Activated effector memory CD4-positive, alpha-beta T cell treated with Interleukin-2 at 50 U/mL for 16 hours (primary cell): ENCODE measurements around the gene AMPH.
"Not testable (repeated sequence)": the region's sequence is repeated elsewhere in the genome, so short reads cannot be mapped to it uniquely, and the experiment has no call there.

Experiments
- DNase-seq: peaks from one replicate; pipeline ENCODE4 v3.0.0-alpha.2; 2020

Gene AMPH

GRCh38 chr7:38385682-38386081 is 245.5 kb downstream of the AMPH start:
- DNase-seq = no peak

GRCh38 chr7:38383281-38383680 is 247.9 kb downstream of the AMPH start:
- no peak for DNase-seq

GRCh38 chr7:38382684-38383083 is 248.5 kb downstream of the AMPH start:
- no peak for DNase-seq

DNA sequence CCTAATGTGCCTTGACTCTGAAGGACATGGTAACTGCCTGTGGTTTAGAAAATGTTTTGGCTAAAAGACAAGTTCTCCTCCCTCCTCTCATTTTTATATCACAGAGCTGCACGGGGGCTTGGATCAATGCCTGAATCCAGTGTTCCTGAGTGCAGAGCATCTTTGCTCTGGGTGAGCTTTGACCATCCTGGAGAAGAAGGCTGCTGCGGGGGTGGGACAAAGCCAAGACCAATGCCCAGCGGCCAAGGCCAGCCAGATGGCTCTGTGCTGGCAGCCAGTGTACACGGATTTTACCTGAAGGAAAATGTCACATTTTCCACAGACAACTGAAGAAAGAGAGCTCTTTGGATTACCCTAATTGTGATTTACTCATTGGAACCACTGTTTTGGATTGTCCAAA is 255.7 kb downstream of the AMPH start:
- DNase-seq = no peak

- no peak for DNase-seq
Measured at GRCh38 chr7:38374507-38374906, 256.7 kb downstream of the AMPH start.

GRCh38 chr7:38373155-38373554 is 258.0 kb downstream of the AMPH start:
- DNase-seq = no peak

DNA sequence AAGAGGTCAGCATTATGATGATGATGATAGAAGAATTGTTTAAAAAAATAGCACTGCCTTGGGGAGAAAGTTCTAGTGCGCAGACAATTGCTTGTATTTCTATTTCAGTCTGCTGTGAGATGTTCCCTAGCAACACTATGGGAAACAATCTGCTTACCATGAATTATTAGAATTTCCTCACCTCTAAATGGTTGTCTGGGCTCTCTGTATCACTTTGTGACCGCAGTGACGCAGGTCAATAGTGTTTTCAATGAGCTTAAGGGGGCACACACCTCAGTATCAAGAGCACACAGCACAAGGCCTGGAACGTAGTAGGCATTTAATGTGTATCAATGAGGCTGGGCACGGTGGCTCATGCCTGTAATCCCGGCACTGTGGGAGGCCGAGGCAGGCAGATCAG is 258.9 kb downstream of the AMPH start:
- no peak for DNase-seq

- peak; percentile 45 for DNase-seq
Measured at GRCh38 chr7:38369816-38370493, 261.2 kb downstream of the AMPH start.

DNA sequence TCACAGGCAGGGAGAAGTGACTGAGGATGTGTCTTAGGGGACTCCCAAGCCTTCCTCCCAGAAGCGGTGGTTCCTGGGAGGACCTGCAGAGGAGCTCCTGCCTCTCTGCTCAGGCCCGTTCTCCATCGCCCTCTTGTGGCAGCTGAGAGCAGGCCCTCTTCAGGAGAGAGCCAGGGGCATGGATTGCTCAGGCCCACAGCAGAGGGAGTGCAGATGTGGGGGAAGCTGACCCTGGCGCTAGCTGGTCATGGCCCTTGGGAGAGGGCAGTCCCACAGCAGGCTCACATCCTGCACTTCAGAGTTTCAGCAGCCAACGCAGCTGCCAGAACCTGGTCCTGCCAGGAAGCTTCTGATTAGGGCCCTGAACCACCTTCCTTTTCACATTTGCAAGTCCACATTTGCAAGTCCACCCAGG is 263.0 kb downstream of the AMPH start:
- DNase-seq = peak; percentile 59

DNA sequence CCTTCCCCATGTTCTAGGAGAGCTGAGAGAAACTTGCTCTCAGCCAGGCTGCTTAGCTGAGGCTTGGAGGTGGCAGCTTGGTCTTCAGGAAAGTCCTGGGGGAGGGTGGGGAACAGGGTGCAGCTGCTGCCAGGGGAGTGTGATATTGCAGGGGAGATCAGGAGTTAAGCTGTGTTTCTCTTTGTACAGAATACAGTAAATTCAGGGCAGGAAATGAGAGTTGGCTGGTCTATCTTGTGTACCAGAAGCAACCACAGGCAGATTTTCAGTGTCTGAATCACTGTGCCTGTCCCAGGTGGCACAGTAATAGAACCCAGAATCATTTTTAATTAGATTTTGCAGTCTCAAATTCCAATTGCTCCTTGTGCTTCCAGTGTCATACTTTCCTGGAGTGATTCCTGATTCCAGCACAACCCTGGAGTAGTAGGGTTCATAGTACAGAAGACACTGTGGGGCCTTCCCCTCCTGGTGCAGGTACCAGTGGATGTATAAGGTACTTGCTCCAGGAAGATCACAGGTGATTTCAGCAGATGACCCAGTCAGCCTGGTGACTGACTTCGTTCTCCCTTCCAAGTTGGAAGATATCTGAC is 263.8 kb downstream of the AMPH start:
- DNase-seq = no peak

DNA sequence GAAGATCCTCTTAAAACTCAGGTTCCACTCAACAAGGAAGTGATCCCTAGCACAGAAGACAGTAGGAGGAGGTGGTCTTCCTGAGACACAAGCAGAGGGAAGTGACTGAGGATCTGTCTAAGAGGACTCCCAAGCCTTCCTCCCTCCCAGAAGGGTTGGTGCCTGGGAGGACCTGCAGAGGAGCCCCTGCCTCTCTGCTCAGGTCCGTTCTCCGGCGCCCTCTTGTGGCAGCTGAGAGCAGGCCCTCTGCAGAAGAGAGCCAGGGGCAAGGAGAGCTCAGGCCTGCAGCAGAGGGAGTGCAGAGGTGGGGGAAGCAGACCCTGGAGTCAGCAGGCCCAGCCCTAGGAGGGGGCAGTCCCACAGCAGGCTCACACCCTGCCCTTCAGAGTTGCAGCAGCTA is 267.8 kb downstream of the AMPH start:
- peak; percentile 67 for DNase-seq

GRCh38 chr7:38362611-38363237 is 268.4 kb downstream of the AMPH start:
- peak; percentile 40 for DNase-seq

- no peak for DNase-seq
Measured at GRCh38 chr7:38360776-38361175, 270.4 kb downstream of the AMPH start.

GRCh38 chr7:38359071-38359601 is 272.0 kb downstream of the AMPH start:
- DNase-seq = peak; percentile 69

GRCh38 chr7:38358273-38358831 is 272.8 kb downstream of the AMPH start:
- peak; percentile 32 for DNase-seq

GRCh38 chr7:38354271-38354851 is 276.8 kb downstream of the AMPH start:
- peak; percentile 59 for DNase-seq

GRCh38 chr7:38353431-38353881 is 277.7 kb downstream of the AMPH start:
- not testable (repeated sequence) for DNase-seq

DNA sequence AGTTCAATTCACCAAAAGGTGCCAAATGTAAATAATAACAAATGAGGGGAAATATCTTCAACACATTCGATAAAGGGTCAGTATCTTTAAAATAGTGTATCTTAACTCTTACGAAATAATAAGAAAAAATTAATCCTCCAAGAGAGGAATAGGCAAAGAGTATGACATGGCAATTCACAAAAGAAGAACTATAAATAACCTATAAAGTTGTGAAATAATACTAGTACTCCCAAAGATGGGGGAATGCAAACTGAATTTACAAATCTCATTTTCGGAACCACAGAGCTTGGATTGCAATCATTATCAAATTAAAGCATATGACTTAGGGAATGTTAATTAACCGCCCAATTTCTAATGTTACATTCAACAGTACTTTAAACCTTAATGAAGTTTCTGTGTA is 279.6 kb downstream of the AMPH start:
- no peak for DNase-seq

GRCh38 chr7:38350777-38351176 is 280.4 kb downstream of the AMPH start:
- DNase-seq = not testable (repeated sequence)

GRCh38 chr7:38349869-38350583 is 281.1 kb downstream of the AMPH start:
- peak; percentile 37 for DNase-seq

- not testable (repeated sequence) for DNase-seq
Measured at GRCh38 chr7:38349126-38349795, 281.9 kb downstream of the AMPH start.
